T-helper 17 cell (primary cell): ENCODE data around the gene ADAMTS18. TPM values are rescaled to one million over a fixed set of nuclear protein-coding genes. Genes with fewer than 3 reads are reported as not detected.

ENCODE experiments used
- ATAC-seq: fragments of 150-1000 bp; cut with Tn5 transposase; 2 replicates; pipeline ENCODE4 v1.10.0; 2021; ENCODE audit warnings: mild to moderate bottlenecking, moderate library complexity
- DNase-seq, 3 donors: peaks; one replicate each; pipeline versions ENCODE4 v3.0.0 to v3.0.0-alpha.2; 2020 to 2021
- H3K9me3 ChIP-seq: one replicate; pipeline ENCODE4 v1.7.0; 2013; ENCODE audit warnings: low read length, mild to moderate bottlenecking; ENCODE audit not compliant: control insufficient read depth, poor library complexity, severe bottlenecking
- H3K27ac Mint-ChIP-seq: one replicate; pipeline ENCODE4 v1.8.0; 2022; ENCODE audit warnings: mild to moderate bottlenecking, moderate library complexity, mixed read lengths
- H3K27me3 Mint-ChIP-seq: one replicate; pipeline ENCODE4 v1.8.0; 2022; ENCODE audit warnings: mixed read lengths
- H3K36me3 Mint-ChIP-seq: one replicate; pipeline ENCODE4 v1.8.0; 2022; ENCODE audit warnings: low read depth, mixed read lengths
- H3K4me1 Mint-ChIP-seq: one replicate; pipeline ENCODE4 v1.8.0; 2022; ENCODE audit warnings: mild to moderate bottlenecking, mixed read lengths
- H3K4me3 Mint-ChIP-seq: one replicate; pipeline ENCODE4 v1.8.0; 2022; ENCODE audit warnings: mild to moderate bottlenecking, moderate library complexity, mixed read lengths
- total RNA-seq, 4 donors: library from RNA in 2 of 4; stranded (reverse) in 2 of 4; gene quantifications; one replicate each; pipeline ENCODE4 v1.2.3 and lab custom pipeline; 2022 to 2026

ADAMTS18 gene
- total RNA-seq, 2 donors from 2014 or later, result not detected

DNA sequence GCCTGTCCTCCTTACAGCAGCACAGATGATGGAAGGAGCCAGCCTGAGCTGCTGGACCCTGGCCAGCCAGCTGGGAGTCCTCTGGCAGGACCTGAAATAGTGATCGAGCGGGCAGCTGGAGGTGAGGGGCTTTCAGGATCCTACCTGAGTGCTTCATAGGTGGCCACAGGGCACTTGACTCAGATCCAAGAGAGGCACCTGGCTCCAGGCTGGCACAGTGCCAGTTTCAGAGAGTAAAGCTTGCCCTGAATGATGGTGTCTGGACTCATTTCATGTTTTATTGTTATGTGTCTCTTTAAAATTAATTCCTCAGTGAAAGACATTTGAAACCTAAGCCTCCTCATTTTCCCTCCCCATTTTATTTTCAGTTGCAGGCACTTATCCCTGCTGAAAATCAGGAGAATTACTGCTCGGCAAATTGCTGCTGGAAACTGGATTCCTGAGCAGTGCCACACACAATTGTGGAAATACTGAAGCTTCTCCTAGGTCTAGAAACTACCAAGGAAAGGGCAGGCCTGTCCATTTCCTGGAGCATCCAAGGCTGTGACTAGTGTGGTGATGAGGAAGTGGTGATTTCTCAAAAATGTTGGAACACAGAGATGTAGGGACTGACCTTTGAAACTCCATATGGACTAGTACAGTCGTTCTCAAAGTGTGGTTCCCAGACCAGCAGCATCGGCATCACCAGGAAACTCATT, 16.1 kb upstream of the ADAMTS18 start:
- Mint-ChIP-seq H3K4me1 (no peaks in the 10 kb centered on the region), H3K36me3 (no peaks in the 10 kb centered on the region), H3K27ac (no peak overlapping the region), H3K27me3 (peaks cover 20% of the 10 kb centered on the region), H3K4me3 (no peak overlapping the region)
- DNase-seq (no peak), ATAC-seq (no peak)
- H3K9me3 ChIP-seq, result no peaks in the 10 kb centered on the region

DNA sequence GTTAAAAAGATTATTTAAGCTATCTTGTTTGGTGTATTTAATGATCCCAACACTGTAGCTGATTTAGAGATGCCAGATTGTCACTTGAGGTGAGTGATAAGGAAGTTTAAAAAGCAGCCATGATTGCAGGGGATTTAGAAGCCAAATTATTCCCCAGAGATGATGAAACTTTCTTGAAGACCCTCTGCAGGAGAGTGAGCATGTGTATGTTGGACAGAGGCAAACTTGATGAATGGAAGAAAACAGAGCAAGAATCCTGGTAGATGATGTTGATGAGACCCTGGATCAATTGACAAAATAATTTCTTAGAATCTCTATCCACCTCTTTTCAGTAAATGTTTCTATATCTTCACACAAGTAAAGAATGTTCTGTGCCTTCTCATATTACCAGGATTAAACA, 14.4 kb upstream of the ADAMTS18 start:
- H3K27me3 Mint-ChIP-seq, result peaks cover 32% of the 10 kb centered on the region
- H3K4me1 Mint-ChIP-seq, result no peaks in the 10 kb centered on the region
- H3K27ac Mint-ChIP-seq, result no peak overlapping the region
- no peak for ATAC-seq
- DNase-seq, result no peak
- no peaks in the 10 kb centered on the region for H3K9me3 ChIP-seq
- H3K4me3 Mint-ChIP-seq, result no peak overlapping the region
- H3K36me3 Mint-ChIP-seq, result no peaks in the 10 kb centered on the region

DNA sequence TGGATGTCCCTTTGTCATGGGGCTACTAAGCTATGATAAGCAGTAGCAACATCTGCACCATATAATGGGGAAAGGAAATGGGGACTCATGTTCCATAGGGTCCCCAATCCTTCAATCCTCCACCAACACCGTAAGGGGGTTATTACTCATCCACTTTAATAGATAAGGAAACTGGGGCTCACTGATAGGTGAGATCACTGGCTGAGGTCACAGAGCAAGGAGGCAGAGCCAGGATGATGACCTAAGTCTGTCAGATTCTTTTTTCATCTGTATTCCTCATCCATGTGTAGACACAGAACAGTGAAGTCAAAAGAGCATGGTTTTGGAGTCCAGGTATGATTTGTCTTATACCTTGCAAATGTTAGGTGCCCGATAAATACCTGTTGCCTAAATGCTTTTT, 10.5 kb upstream of the ADAMTS18 start:
- Mint-ChIP-seq H3K4me1 (no peaks in the 10 kb centered on the region), H3K4me3 (no peak overlapping the region), H3K27me3 (peaks cover 50% of the 10 kb centered on the region), H3K36me3 (no peaks in the 10 kb centered on the region), H3K27ac (no peak overlapping the region)
- DNase-seq, result no peak
- H3K9me3 ChIP-seq, result no peaks in the 10 kb centered on the region
- no peak for ATAC-seq

GRCh38 chr16:77444147-77444460, 9.3 kb upstream of the ADAMTS18 start:
- Mint-ChIP-seq H3K27me3 (peaks cover 50% of the 10 kb centered on the region), H3K36me3 (no peaks in the 10 kb centered on the region), H3K4me1 (no peaks in the 10 kb centered on the region), H3K4me3 (no peak overlapping the region), H3K27ac (no peak overlapping the region)
- no peaks in the 10 kb centered on the region for H3K9me3 ChIP-seq
- no peak for ATAC-seq
- no peak for DNase-seq

- DNase-seq, result no peak
- no peak for ATAC-seq
- Mint-ChIP-seq H3K27ac (no peak overlapping the region), H3K27me3 (peaks cover 50% of the 10 kb centered on the region), H3K4me1 (no peaks in the 10 kb centered on the region), H3K4me3 (no peak overlapping the region), H3K36me3 (no peaks in the 10 kb centered on the region)
- no peaks in the 10 kb centered on the region for H3K9me3 ChIP-seq
These were observed 8.7 kb upstream of the ADAMTS18 start for GRCh38 chr16:77443357-77444146.

DNA sequence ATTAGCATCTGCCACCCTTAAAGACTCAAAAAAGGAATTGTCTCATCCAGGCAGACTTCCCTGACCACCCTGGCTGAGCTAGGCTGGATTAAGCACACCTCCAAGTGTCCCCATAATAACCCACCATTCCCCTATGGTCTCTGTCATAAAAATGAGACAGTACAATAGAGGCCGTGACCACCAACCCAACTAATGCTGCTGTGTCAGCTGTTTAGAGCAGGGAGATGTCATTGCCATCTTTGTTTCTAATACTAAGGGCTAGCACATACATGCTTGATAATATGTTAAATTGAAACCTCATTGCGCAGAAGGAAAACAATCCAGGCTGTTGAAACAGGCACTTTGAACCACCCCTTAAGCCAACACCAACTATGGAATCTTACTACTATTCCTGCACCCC, 7.2 kb upstream of the ADAMTS18 start:
- ATAC-seq, result no peak

DNA sequence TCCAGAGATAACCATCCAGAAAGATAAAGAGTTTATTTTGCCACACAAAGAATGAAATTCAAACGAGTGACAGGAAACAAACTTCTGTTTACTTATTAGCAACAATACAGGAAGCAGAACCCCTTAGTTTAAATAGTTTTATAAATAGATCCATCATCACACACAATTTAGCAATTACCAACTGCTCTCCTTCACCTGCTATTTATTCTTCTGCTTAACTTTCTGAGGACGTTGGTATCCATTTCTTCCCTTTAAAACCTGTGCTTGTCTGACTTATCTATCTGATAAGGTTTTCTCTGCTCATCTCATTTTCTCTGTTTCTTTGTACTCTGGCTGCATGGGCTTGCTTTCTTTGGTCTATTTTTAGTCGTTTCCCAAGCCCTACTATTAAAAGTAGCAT, 4.3 kb upstream of the ADAMTS18 start:
- no peak overlapping the region for H3K27ac Mint-ChIP-seq
- no peaks in the 10 kb centered on the region for H3K4me1 Mint-ChIP-seq
- DNase-seq (no peak), ATAC-seq (no peak)
- peaks cover 38% of the 10 kb centered on the region for H3K27me3 Mint-ChIP-seq
- H3K4me3 Mint-ChIP-seq, result no peak overlapping the region
- H3K36me3 Mint-ChIP-seq, result no peaks in the 10 kb centered on the region
- no peaks in the 10 kb centered on the region for H3K9me3 ChIP-seq

More for the DNA sequence above, 7.2 kb upstream of the ADAMTS18 start:
- DNase-seq, result no peak
- no peak overlapping the region for H3K4me3 Mint-ChIP-seq
- H3K9me3 ChIP-seq, result no peaks in the 10 kb centered on the region
- H3K4me1 Mint-ChIP-seq, result no peaks in the 10 kb centered on the region
- no peaks in the 10 kb centered on the region for H3K36me3 Mint-ChIP-seq
- H3K27ac Mint-ChIP-seq, result no peak overlapping the region
- peaks cover 44% of the 10 kb centered on the region for H3K27me3 Mint-ChIP-seq

GRCh38 chr16:77437859-77438258, 3.0 kb upstream of the ADAMTS18 start:
- Mint-ChIP-seq H3K4me3 (no peak overlapping the region), H3K36me3 (peaks cover 2% of the 10 kb centered on the region), H3K4me1 (no peaks in the 10 kb centered on the region), H3K27ac (no peak overlapping the region), H3K27me3 (peaks cover 38% of the 10 kb centered on the region)
- DNase-seq (no peak), ATAC-seq (no peak)
- no peaks in the 10 kb centered on the region for H3K9me3 ChIP-seq

DNA sequence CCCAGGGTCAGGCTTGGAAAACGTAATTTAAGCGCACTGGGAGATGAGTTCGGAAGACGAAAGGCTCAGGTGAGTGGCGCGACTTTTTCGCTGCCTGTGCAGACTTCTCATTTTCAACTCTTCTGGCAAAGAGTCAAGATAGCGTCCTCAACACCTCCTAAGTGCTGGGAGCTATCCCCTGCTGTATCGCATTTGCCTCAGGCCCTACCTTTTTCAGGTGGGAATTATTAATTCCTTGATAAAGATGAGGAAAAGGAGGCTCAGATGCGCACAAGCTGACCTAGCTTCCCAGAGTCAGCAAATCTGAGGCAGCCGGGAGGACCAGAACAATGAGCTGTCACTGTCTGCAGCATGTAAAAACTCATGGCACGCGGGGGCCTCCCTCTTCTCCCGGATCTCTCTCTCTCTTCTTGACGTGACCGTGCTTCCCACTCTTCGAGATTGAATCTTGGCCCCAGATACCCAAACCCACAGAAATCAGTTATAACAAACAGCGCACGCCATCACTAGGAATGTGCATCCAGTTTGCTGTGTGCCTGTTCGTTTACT, 512 bp upstream of the ADAMTS18 start:
- peaks cover 51% of the 10 kb centered on the region for H3K27me3 Mint-ChIP-seq
- ATAC-seq (no peak), DNase-seq (no peak)
- H3K4me3 Mint-ChIP-seq, result no peak overlapping the region
- H3K9me3 ChIP-seq, result no peaks in the 10 kb centered on the region
- no peaks in the 10 kb centered on the region for H3K4me1 Mint-ChIP-seq
- no peak overlapping the region for H3K27ac Mint-ChIP-seq
- peaks cover 2% of the 10 kb centered on the region for H3K36me3 Mint-ChIP-seq

DNA sequence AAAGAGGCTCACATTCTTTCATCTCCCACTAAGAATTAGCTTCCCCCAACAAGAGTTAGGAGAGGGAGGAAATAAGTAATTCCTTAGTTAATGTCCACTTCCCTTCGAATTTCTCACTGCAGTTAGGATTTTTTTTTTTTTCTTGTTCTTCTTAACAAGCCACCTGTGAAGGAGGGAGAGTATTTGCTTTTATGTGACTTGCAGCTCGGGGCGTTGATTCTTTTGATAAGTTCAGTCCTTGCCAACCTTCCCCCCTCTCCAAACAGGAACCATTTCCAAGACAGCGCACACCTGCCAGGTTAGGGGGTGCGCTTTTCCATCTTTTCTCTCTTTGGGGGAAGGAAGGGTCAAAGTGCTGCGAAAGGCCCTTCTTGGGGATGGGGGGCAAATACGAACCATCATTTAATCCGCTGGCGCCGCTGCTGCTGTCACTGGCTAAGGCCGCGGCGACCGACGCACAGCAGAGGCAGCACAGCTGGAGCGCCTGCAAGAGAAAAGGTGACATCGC, 758 bp downstream of the ADAMTS18 start:
- Mint-ChIP-seq H3K4me3 (no peak overlapping the region), H3K27ac (no peak overlapping the region), H3K27me3 (peaks cover 51% of the 10 kb centered on the region), H3K36me3 (peaks cover 2% of the 10 kb centered on the region), H3K4me1 (no peaks in the 10 kb centered on the region)
- DNase-seq, result no peak
- no peaks in the 10 kb centered on the region for H3K9me3 ChIP-seq
- ATAC-seq, result no peak

DNA sequence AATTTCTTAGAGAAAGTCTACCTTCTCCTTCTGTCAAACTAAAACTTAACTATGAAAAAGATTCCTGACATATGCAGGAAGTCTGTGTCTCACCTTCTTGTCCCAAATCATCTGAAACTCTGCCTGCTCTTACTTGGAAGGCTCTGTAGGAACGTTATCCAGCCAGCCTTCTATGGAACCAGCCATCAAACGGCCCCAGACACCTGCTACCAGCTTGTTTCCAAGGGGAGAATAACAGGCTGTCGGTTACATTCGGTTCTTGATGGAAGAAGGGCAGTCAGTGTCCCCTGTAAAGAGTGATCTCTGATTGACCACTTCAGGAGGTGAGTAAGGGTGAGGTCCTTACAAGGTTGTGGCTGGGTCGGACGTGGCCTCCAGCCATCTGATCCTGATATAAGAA, 1.7 kb downstream of the ADAMTS18 start:
- ATAC-seq, result no peak
- DNase-seq, result no peak
- H3K27me3 Mint-ChIP-seq, result peaks cover 51% of the 10 kb centered on the region
- no peak overlapping the region for H3K4me3 Mint-ChIP-seq
- H3K4me1 Mint-ChIP-seq, result no peaks in the 10 kb centered on the region
- H3K9me3 ChIP-seq, result no peaks in the 10 kb centered on the region
- peaks cover 2% of the 10 kb centered on the region for H3K36me3 Mint-ChIP-seq
- H3K27ac Mint-ChIP-seq, result no peak overlapping the region

GRCh38 chr16:77432264-77432663, 2.6 kb downstream of the ADAMTS18 start:
- H3K9me3 ChIP-seq, result no peaks in the 10 kb centered on the region
- peaks cover 2% of the 10 kb centered on the region for H3K36me3 Mint-ChIP-seq
- no peaks in the 10 kb centered on the region for H3K4me1 Mint-ChIP-seq
- peaks cover 46% of the 10 kb centered on the region for H3K27me3 Mint-ChIP-seq
- ATAC-seq (no peak), DNase-seq (no peak)
- H3K4me3 Mint-ChIP-seq, result no peak overlapping the region
- no peak overlapping the region for H3K27ac Mint-ChIP-seq

DNA sequence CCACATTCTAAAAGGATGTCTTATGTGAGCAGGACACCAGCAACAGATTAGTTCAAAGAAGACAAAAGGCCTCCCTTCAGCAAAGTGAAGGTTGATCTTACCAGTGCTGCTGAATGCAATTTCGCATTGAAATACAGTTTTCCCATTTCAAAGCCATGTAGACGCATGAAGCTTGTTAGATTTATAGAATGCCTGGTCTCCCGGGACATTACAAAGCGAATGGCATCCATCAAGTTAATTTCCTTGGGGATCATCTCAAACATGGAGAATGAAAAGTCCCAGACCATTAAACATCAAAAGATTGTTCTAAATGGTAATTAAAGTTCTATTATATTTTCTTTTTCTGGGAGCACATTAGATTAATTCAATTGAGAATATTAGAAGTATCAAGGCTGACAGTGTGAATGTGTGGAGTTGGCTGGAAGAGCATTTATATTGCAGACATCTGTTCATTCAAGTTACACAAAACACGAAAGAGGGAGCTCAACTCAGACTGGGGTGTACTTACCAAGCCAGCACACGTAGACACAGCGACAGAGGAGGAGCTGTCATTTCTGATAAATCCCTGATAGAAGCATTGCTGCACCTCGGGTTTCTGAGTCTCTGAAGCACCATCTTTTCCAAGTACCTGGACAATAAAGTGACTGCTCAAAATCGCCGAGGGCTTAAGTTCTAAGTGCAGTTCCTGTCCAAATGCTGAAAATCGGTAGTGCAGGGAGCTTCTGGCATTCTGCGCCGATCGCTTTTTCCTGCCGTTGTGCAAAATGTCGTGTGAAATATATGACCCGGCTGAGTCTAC, 3.8 kb downstream of the ADAMTS18 start:
- Mint-ChIP-seq H3K27ac (no peak overlapping the region), H3K4me1 (no peaks in the 10 kb centered on the region), H3K36me3 (peaks cover 2% of the 10 kb centered on the region), H3K4me3 (no peak overlapping the region), H3K27me3 (peaks cover 38% of the 10 kb centered on the region)
- no peak for DNase-seq
- H3K9me3 ChIP-seq, result no peaks in the 10 kb centered on the region
- ATAC-seq, result no peak
